ENCODE results near the gene FAM110A.

GRCh38 chr20:820323-820953 is 13.1 kb upstream of the FAM110A start:
- no peak for TF ChIP-seq SUZ12 (IDR thresholded peaks at IDR 0.05; ENCODE audit: low read length)
- no peak for TF ChIP-seq GTF2F1 (IDR thresholded peaks at IDR 0.05; ENCODE audit: borderline replicate concordance, low read depth, low read length)
- TF ChIP-seq POLR2AphosphoS5 (IDR thresholded peaks at IDR 0.05; ENCODE audit: low read depth, low read length) = no peak
- no peak for TF ChIP-seq ZNF274 (IDR thresholded peaks at IDR 0.05; ENCODE audit: borderline replicate concordance, extremely low read depth, low read length)
- TF ChIP-seq POLR2A (IDR thresholded peaks at IDR 0.05; ENCODE audit: control extremely low read depth in 1 of 2, low read depth in 2 of 2, low read length in 2 of 2) = no peak
- no peak for TF ChIP-seq BRCA1 (IDR thresholded peaks at IDR 0.05; ENCODE audit: low read depth, low read length)
- TF ChIP-seq CTCF (IDR thresholded peaks at IDR 0.05; ENCODE audit: control extremely low read depth in 1 of 3, insufficient read depth in 1 of 3, low read depth in 1 of 3, low read length in 3 of 3) = no peak
- no peak for TF ChIP-seq TCF12 (IDR thresholded peaks at IDR 0.05; ENCODE audit: low read depth, low read length)
- TF ChIP-seq RAD21 (IDR thresholded peaks at IDR 0.05 in 1 of 2, conservative IDR thresholded peaks at IDR 0.05 in 1 of 2; ENCODE audit: low read depth in 2 of 2, low read length in 2 of 2) = no peak
- TF ChIP-seq EZH2 (IDR thresholded peaks at IDR 0.05; ENCODE audit: low read depth, low read length, severe bottlenecking) = no peak
- TF ChIP-seq CBX5 (IDR thresholded peaks at IDR 0.05; ENCODE audit: low read depth, low read length) = no peak
- no peak for TF ChIP-seq CTBP2 (IDR thresholded peaks at IDR 0.05; ENCODE audit: borderline replicate concordance, insufficient read depth, insufficient read length, low read length)
- no peak for TF ChIP-seq EP300 (IDR thresholded peaks at IDR 0.05; ENCODE audit: borderline replicate concordance in 1 of 2, low read depth in 2 of 2, low read length in 2 of 2)
